ENCODE results near the gene PDCD5.
A peak's percentile ranks its signal among the peaks of the same experiment; 100 is the strongest.
"Not testable (repeated sequence)": the region's sequence is repeated elsewhere in the genome, so short reads cannot be mapped to it uniquely, and the experiment has no call there.

Gene PDCD5

DNA sequence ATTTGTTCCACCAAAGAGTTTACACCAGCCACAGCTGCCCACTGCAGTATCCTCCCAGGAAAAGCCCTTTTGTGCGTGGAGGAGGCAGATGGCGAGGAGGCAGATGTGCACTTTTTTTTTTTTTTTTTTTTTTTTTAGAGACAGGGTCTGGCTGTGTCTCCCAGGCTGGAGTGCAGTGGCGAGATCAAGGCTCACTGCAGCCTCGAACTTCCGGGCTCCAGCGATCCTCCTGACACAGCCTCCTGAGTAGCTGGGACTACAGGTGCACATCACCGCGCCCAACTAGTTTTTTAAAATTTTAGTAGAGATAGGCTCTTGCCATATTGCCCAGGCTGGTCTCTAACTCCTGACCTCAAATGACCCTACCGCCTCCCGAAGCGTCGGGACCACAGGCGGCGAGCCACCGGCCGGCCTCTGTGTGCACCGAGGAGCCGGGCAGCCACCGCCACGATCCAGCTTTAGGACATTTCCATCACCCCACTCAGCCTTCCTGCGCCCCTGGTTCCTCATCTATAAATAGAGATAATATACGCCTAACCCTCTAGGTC lies 563 bp upstream of the PDCD5 start:
- DNase-seq: no peak

DNA sequence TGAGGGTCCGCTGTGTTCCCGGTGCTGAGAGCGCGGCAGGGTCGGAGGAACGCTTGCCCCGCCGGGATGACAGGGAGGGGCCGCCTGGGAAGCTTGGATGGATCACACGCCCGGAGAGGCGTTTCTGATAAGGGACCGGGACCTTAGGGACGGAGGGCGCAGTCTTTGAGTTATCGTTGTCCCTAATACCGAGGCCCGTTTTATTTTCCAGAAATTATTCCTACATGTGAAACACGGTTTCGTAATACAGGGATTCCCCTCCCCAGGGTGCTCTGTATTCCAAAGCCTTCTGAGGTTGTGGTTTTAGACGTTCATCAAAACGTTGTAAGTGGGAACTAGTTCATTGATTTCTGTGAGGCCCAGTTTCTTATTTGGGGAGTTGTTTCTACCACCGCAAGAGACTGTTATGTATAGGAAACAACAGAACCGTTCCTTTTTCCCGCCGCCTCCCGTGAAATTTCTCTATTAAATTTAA lies 752 bp downstream of the PDCD5 start:
- peak; percentile 68 to 74 (median 68) for DNase-seq

DNA sequence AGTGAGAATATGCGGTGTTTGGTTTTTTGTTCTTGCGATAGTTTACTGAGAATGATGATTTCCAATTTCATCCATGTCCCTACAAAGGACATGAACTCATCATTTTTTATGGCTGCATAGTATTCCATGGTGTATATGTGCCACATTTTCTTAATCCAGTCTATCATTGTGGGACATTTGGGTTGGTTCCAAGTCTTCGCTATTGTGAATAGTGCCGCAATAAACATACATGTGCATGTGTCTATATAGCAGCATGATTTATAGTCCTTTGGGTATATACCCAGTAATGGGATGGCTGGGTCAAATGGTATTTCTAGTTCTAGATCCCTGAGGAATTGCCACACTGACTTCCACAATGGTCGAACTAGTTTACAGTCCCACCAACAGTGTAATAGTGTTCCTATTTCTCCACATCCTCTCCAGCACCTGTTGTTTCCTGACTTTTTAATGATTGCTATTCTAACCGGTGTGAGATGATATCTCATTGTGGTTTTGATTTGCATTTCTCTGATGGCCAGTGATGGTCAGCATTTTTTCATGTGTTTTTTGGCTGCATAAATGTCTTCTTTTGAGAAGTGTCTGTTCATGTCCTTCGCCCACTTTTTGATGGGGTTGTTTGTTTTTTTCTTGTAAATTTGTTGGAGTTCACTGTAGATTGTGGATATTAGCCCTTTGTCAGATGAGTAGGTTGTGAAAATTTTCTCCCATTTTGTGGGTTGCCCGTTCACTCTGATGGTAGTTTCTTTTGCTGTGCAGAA lies 6.9 kb downstream of the PDCD5 start:
- not testable (repeated sequence) for DNase-seq

DNA sequence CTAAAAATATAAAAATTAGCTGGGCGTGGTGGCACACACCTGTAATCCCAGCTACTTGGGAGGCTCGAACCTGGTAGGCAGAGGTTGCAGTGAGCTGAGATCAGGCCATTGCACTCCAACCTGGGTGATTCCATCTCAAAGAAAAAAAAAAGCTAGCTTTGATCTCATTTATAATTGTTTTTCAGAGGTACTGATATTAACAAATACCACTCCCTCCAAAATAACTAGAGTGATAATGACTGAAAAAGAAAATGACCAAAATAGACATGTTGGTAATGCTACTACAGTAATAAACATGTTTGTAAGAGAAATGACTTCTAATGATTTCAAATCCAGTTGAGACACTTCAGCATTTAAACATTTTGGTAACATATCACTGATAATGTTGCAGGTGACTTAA lies 13.0 kb downstream of the PDCD5 start:
- no peak for DNase-seq

DNA sequence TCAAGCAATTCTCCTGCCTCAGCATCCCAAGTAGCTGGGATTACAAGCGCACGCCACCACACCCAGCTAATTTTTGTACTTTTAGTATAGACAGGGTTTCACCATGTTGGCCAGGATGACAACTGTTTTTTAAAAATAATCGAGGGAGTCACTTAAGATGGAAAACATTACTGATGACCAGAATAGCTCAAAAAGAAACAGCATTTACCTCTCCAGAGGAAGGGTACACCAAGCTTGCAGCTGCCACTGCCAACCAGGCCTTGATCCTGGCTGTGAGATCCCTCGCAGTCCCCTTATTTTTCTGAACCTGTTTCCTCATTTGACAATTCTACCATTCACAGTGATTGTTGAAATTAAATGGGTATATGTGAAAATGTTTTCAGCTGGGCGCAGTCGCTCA lies 14.5 kb downstream of the PDCD5 start:
- DNase-seq: no peak

DNA sequence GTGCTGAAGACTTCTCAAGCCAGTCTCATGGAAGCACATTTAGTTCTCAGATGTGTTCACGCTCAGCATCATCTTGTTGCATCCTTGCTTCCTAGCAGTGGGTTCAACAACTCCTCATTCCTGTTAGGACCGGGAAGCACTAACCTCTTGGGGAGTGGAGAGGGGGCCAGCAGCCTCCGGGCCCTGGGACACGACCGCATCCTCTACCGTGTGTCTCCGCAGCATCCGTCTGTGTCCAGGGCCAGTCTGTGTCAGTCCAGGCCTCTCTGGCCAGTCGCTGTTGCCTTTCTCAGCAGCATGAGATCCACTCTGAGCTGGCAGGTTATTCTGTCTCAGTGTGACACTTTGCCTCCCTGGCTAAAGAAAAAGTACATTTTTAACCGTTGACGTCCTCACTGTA lies 17.0 kb downstream of the PDCD5 start:
- DNase-seq: no peak

DNA sequence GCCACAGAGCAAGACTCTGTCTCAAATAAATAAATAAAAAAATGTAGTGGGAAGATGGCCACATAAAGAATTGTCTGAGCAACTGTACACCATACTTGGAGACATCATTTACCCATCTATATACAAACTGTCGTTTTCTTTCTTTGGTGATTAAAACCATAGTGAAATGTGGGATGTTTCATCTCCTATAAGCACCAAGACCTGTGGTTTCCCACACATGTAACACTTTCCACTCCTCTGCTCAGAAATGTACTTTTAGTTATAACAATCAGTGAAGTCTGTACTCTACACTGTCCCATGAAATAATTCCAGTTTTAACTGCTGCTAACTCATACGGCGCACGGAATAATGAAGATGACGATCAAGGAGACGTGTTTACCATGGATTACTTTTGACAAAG lies 18.3 kb downstream of the PDCD5 start:
- no peak for DNase-seq

DNA sequence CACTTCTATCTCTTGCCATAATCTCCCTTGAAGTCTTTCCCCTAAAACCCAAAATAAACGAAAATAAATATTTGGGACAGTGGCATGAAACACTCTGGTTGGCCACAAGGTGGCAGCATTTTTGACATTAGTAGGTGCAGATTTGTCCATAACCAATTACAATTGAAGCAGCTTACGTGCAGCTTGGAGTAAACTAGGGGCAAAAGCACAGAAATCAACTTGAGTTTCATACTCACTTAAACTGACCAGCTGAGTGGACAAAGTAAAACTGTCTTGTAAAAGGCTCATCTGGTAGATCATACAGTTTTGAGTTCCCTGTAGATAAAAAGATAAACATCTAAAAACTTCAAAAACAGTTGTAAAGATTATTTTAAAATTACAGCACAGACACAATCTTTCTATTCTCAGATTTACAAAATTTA lies 18.8 kb downstream of the PDCD5 start:
- DNase-seq: peak; percentile 72 to 78 (median 77)

DNA sequence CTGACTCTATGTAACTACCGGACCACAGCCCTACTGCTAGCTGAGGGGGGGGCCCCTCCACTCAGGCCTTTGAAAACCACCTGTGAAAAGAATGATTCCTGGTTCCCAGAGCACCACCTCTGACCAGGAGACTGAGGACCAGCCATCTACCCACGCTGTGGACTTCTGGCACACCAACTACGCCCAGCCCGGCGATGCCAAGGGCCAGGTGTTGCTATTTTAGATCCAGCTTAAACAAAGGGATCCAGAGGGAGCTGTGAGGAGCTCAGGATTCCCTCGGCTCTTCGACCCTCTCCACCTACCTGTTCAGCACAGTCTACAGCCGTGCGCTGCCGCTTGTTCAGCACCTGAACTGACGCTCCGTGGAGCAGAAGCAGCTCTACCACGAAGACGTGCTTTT lies 23.0 kb downstream of the PDCD5 start:
- no peak for DNase-seq

DNA sequence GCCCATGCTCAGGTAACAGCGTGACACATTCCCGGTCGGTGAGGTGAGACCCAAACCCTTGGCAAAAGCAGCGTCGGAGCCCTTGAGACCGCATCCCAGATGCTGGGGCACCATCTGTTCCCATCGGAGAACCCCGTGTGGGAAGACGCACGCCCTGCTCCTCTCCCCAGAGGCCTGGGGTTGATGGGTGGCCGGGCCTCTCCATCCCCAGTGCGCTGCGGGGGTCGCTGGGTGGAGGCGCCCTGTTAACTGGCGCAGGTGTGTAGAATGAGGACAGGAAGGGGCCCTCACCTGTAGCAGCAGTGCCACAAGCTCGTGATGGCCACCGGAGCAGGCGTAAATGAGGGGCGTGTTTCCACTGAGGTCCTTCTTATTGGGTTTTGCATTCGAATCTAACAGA lies 24.6 kb downstream of the PDCD5 start:
- DNase-seq: no peak

DNA sequence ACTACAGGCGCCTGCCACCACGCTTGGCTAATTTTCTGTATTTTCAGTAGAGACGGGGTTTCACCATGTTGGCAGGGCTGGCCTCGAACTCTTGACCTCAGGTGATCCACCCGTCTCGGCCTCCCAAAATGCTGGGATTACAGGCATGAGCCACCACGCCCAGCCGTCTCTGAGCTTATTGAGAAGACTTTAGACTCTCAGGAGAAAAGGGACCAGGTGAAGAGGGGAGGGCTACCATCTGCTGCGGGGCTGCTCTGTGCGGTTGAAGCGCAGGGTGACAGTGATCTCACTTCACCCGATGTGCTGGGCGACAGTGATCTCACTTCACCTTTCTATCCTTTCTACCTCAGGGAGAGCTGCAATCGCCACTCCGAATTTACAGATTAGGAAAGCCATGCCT lies 25.3 kb downstream of the PDCD5 start:
- no peak for DNase-seq

DNA sequence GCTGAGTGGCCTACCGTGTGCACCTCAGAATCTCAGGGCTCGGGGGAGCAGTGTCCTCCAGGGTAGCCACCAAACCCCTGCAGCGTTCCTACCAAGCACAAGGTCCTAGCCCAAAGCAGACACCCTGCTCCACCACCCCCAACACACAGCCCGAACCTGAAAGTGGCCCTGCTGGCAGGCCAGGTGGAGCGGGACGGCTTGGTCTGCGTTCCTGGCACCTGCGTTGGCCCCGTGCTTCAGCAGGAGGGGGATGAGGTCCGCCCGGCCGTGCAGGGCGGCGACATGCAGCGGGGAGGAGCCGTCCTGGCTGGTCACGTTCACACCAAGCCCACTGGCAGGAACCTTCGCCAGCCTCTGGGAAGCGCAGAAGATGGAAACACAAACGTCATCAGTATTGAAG lies 26.5 kb downstream of the PDCD5 start:
- no peak for DNase-seq

DNA sequence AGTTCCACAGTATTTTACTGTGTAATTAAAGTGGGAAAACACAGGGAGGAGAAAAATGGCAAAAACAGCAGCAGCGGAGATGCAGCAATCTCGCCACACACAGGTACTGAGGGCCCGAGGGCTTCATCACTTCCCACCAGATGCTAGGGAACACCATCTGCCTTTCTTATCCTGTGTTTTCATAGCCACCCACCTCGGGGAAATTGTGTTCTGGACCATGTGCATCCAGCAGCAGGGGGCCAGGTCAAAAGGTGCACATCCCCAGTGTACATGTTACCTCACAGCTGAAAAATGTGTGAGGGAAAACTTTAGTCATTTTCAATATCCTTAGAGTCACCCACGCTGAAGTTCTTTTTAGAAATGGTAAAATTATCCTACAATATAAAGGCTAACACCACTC lies 30.2 kb downstream of the PDCD5 start:
- DNase-seq: no peak

DNA sequence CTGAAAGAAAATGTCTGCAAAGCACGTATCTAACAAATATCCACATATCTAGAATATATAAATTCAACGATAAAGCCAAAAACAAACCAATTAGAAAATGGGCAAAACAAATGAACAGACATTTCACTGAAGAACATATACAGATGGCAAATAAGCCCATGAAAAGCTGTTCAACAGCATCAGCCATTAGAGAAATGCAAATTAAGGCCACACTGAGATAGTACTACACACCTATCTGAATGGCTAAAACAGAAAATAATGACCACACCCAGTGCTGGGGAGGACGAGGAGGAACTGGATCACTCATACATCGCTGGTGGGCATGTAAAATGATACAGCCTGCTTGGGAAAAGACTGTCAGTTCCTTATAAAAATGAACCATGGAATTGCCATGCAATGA lies 32.0 kb downstream of the PDCD5 start:
- DNase-seq: no peak

DNA sequence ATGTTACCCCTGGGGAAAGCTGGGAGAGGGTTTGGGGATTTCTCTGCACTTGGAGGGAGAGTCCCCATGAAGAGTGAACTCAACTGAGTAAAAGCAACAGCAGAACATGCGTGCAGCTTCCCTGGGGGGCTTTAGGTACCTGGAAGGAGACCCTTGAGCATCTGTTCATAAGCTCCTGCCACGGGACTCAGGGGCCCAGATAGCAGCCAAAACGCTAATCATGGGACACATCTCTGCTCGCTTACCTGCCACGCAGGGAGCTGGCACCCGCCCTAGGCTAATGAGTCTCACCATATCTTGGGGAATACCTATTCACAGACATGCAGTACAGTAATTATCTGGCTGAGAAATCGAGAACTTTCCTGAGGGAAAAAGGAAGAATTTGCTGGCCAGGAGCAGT lies 33.9 kb downstream of the PDCD5 start:
- no peak for DNase-seq

DNA sequence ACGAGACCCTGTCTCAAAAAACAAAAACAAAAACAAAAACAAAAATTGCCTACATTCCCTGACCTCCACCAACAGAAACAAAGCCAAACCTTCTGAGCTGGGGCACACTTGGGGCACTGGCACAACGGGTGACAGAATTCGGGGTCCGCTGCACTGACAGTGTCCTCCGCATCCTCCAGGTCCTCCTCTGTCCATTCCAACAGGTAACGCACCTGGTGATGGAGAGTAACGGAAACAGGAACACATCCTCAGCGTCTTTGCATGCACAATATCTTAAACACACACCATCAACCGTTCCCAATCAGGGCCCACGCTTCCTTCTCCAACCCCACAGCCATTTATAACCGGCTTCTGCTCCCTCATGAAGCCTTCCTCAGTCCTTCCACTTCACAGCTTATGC lies 34.6 kb downstream of the PDCD5 start:
- no peak for DNase-seq

DNA sequence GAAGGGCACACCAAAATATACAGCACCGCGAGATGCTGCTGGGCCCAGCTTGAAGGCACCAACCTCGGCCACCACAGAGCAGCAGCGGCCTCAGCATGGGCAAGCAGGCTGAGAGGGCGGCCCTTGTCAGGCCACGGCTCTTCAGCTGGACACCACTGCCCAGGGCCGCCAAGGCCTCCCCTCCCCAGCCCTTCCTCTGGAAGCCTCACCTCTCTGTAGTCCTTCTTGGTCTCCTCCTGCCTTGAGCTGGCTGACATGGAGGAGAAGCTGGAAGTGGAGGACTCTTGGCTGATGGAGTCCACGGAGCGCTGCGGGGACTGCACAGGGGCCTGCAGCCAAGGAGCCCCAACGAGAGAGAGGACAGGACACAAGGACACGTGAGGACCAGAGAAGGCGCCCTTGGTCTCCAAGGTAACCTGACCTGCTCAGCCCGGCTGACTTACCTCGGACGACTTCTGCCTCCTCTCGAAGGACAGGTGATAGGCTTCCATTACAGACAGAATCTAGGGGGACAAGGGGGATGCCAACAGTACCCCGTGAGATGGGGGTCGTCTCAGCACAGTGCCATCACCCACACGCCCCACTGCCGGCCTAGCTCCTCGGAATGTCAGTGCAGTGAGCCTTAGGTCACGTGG lies 38.2 kb downstream of the PDCD5 start:
- DNase-seq: no peak

DNA sequence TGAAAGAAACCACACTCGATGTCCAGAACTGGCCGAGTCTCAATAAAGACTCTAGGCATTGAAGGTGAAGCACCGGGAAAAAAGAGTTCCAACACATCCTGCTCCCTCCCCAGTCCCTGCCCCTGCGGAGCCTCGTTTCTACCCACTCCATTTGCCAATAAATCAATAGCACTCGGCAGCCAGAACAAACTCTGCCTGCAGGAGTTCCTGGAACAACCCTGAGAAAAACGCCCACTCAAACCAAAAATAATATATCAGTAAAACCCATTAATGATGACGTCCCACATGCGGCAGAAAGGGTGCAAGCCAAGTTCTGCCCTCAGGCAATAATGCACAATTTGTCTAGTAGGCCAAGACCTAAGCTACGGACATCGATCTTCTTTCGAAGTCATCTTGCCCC lies 41.0 kb downstream of the PDCD5 start:
- DNase-seq: no peak

DNA sequence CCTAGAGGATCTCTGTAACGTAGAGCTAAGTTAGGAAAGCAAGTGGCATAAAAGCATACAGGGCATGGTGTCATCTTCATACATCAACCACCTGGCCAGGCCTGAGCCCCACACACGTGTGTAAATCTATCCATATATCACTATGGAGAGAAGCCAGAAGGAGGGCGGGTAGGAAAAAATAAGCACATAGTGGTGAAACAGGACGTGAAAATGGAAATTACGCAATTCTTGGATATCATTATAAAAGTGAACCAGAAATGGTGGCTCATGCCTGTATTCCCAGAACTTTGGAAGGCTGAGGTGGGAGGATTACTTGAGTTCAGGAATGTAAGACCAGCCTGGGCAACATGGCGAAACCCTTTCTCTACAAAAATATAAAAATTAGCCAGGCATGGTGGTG lies 43.4 kb downstream of the PDCD5 start:
- DNase-seq: no peak

DNA sequence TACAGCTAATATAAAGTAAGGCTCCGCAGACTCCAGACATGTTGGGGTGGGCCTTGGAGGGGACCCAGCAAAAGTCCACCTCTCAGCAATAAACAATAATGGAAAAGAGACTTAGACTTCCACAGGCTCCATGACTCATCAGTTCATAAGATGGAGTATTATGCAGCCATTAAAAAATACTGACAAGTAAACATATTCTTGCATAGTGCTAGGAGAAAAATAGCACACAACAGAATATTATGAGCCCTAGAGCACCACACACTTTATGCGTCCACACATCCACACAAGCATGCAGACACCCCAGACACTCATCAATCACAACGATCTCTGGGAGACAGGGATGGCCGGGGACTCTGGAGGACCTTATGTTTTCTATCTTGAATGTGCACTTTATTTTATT lies 46.0 kb downstream of the PDCD5 start:
- DNase-seq: no peak

DNA sequence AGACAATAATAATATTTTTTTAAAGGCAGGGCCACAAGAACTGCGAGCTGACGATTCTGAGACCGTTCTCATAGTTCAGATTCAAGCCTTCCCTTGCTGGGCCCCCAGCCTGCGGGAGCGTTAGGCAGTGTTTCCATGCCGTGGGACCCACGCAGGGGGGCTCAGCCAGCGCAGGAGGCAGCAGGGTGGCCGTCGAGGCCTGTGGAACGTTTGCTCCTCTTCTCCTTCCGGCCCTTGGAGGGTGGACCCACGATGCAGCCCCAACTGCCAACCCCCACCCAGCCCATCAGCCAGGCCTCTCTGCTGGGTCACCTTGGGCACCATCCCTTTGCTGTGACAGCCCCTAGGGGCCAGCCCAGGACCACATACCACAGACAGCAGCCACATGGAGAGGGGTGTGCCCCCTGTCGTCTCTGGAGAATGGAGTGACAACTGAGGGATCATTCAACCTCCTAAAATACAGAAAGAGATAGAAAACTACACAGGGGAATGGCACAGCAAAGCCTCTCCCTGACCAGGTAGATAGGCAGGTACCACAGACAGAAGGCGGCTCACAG lies 46.8 kb downstream of the PDCD5 start:
- no peak for DNase-seq

DNA sequence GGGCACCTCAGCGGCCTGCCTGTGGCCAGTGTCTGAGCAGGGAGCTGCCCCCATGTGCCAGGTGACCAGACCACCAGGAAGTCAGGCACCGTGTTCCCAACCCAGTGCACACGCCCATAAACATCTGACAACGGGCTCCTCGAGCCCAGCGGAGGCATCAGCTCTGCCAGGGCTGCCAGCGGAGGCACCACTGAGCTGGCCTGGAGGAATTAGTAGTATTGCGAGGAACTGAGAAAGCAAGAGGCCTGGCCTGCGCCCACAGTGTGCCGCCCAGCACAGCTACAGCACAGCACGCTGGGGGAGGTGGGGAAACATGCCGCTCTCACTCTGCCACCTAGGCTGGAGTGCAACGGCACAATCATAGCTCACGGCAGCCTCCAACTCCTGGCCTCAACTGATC lies 49.3 kb downstream of the PDCD5 start:
- DNase-seq: no peak

DNA sequence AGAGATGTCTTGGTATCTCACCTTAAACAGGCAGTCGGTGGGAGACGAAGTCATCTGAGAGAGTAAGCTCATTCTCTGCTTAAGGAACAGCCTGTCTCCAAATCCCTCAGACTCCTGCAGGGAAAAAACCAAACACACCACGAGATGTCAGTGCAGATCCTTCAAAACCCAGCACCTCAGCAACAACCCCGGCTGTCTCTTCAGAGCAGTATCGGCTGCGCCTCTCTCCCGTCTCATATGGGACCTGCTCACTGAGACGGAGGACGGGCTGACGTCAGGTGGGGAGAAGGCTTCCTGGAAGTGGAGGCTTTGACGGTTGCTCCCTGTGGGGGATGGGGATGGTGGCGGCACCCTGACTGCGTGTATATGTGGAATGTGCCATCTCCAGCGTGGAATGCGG lies 50.4 kb downstream of the PDCD5 start:
- DNase-seq: no peak

Measured in suppressor macrophage treated with lipopolysaccharide for 1 hour (primary cell).